SK-N-SH (cell line): ENCODE data around the gene PSAT1. TPM values are rescaled to one million over a fixed set of nuclear protein-coding genes. Genes with fewer than 3 reads are reported as not detected.

Experiments
- CTCF ChIA-PET: fragments of 300-600, 350-600 bp; formaldehyde crosslinking; extraction: SDS; loops from one replicate; lab custom pipeline; 2021; lab: Yijun Ruan, JAX
- POLR2A ChIA-PET: fragments of 350-600 bp; sonication (Branson Sonifier 250); formaldehyde crosslinking; extraction: SDS; loops from one replicate; lab custom pipeline; 2020; ENCODE audit warnings: antibody characterized with exemption, inconsistent platforms; lab: Yijun Ruan, JAX
- DNase-seq: peaks from one replicate; pipeline ENCODE4 v3.0.0; 2012
- H2AFZ ChIP-seq: fragments of 200-600 bp; sonication (generic); 2 replicates; pipeline ENCODE4 v1.8.1; 2016; ENCODE audit warnings: antibody characterized with exemption, mild to moderate bottlenecking, low read depth
- H3F3A ChIP-seq: fragments of 200-600 bp; sonication (generic); replicated peaks from 2 replicates; pipeline ENCODE3; 2016; ENCODE audit warnings: antibody characterized with exemption, mild to moderate bottlenecking; ENCODE audit not compliant: insufficient read depth
- H3K27ac ChIP-seq, 2 experiments: fragments of 200-500 bp in 1 of 2; fragments of 200-600 bp in 1 of 2; sonication (Bioruptor generic) in 1 of 2; sonication (generic), shearing (Covaris generic) in 1 of 2; 2 replicates each; pipeline versions ENCODE4 v1.5.1 to v1.6.1; 2014 to 2016; ENCODE audit warnings: low read depth in 2 of 2, inconsistent platforms in 1 of 2, low read length in 1 of 2, mild to moderate bottlenecking in 1 of 2, mixed read lengths in 1 of 2
- H3K27me3 ChIP-seq: fragments of 200-600 bp; sonication (generic), shearing (Covaris generic); 2 replicates; pipeline ENCODE4 v1.6.1; 2016; ENCODE audit warnings: mixed run types; ENCODE audit not compliant: insufficient read depth
- H3K36me3 ChIP-seq, 2 experiments: fragments of 200-500 bp in 1 of 2; fragments of 200-600 bp in 1 of 2; sonication (Bioruptor generic) in 1 of 2; sonication (generic) in 1 of 2; replicated peaks in 1 of 2; 2 replicates each; pipeline versions ENCODE3 to v1.5.1; 2014 to 2016; ENCODE audit warnings: low read length in 1 of 2, mild to moderate bottlenecking in 1 of 2; ENCODE audit not compliant: insufficient read depth in 2 of 2, control insufficient read depth in 1 of 2
- H3K4me1 ChIP-seq, 2 experiments: fragments of 200-500 bp in 1 of 2; fragments of 200-600 bp in 1 of 2; sonication (Bioruptor generic) in 1 of 2; sonication (generic), shearing (Covaris generic) in 1 of 2; 2 replicates each; pipeline versions ENCODE4 v1.5.1 to v1.6.1; 2014 to 2016; ENCODE audit warnings: low read depth in 1 of 2, low read length in 1 of 2, mixed run types in 1 of 2; ENCODE audit not compliant: insufficient read depth in 2 of 2, control insufficient read depth in 1 of 2
- H3K4me2 ChIP-seq: fragments of 200-600 bp; sonication (generic), shearing (Covaris generic); 2 replicates; pipeline ENCODE4 v1.6.1; 2017; ENCODE audit warnings: mixed run types
- H3K4me3 ChIP-seq, 2 experiments: fragments of 200-500 bp in 1 of 2; fragments of 200-600 bp in 1 of 2; sonication (Bioruptor generic) in 1 of 2; sonication (generic), shearing (Covaris generic) in 1 of 2; 2 replicates each; pipeline versions ENCODE4 v1.5.1 to v1.8.1; 2014 to 2016; ENCODE audit warnings: low read depth in 2 of 2, inconsistent platforms in 1 of 2, low read length in 1 of 2, mild to moderate bottlenecking in 1 of 2, mixed read lengths in 1 of 2, moderate library complexity in 1 of 2
- H3K79me2 ChIP-seq: fragments of 200-600 bp; sonication (generic); 2 replicates; pipeline ENCODE4 v1.8.1; 2017; ENCODE audit warnings: mild to moderate bottlenecking; ENCODE audit not compliant: insufficient read depth
- H3K9ac ChIP-seq: fragments of 200-600 bp; sonication (generic); 2 replicates; pipeline ENCODE4 v1.6.1; 2017; ENCODE audit warnings: mixed run types
- H3K9me2 ChIP-seq: fragments of 200-600 bp; sonication (generic); 2 replicates; pipeline ENCODE4 v1.6.1; 2017; ENCODE audit warnings: mixed run types
- H3K9me3 ChIP-seq: fragments of 200-600 bp; sonication (generic); 2 replicates; pipeline ENCODE4 v1.6.1; 2017; ENCODE audit warnings: mixed run types, mild to moderate bottlenecking, moderate library complexity
- H4K20me1 ChIP-seq: fragments of 200-600 bp; sonication (generic); 2 replicates; pipeline ENCODE4 v1.6.1; 2017; ENCODE audit warnings: mild to moderate bottlenecking, mixed run types; ENCODE audit not compliant: insufficient read depth
- EP300 ChIP-seq, 2 experiments: IDR thresholded peaks; 2 replicates each; pipeline versions ENCODE4 v1.4.0 to v1.6.1; 2012; ENCODE audit warnings: borderline replicate concordance in 1 of 2, low read depth in 1 of 2, low read length in 1 of 2
- FOSL2 ChIP-seq: IDR thresholded peaks from 2 replicates; pipeline ENCODE4 v1.4.0; 2012; ENCODE audit warnings: low read depth, mild to moderate bottlenecking, moderate library complexity, borderline replicate concordance
- FOXM1 ChIP-seq: IDR thresholded peaks from 2 replicates; pipeline ENCODE4 v1.4.0; 2012; ENCODE audit warnings: low read depth, mild to moderate bottlenecking
- GABPA ChIP-seq: IDR thresholded peaks from 2 replicates; pipeline ENCODE4 v1.4.0; 2012; ENCODE audit warnings: low read depth, mild to moderate bottlenecking
- GATA2 ChIP-seq: sonication (generic); formaldehyde crosslinking; IDR thresholded peaks from 2 replicates; pipeline ENCODE4 v1.5.0; 2020; ENCODE audit warnings: mild to moderate bottlenecking, missing genetic modification reagents
- JUND ChIP-seq: IDR thresholded peaks from 2 replicates; pipeline ENCODE4 v1.4.0; 2012
- MXI1 ChIP-seq: IDR thresholded peaks from 2 replicates; pipeline ENCODE4 v1.6.1; 2012; ENCODE audit warnings: mild to moderate bottlenecking, low read depth, low read length, improper control_type of control experiment
- POLR2AphosphoS5 ChIP-seq: IDR thresholded peaks from 2 replicates; pipeline ENCODE4 v1.6.1; 2012; ENCODE audit warnings: low read depth, low read length
- RAD21 ChIP-seq: IDR thresholded peaks from 2 replicates; pipeline ENCODE4 v1.6.1; 2012; ENCODE audit warnings: mild to moderate bottlenecking, low read length
- RXRA ChIP-seq: IDR thresholded peaks from 2 replicates; pipeline ENCODE4 v1.4.0; 2012; ENCODE audit warnings: low read depth, mild to moderate bottlenecking, borderline replicate concordance
- SIN3A ChIP-seq: IDR thresholded peaks from 2 replicates; pipeline ENCODE4 v1.6.1; 2012; ENCODE audit warnings: low read depth, mild to moderate bottlenecking, low read length, moderate library complexity, borderline replicate concordance
- TEAD4 ChIP-seq: IDR thresholded peaks from 2 replicates; pipeline ENCODE4 v1.4.0; 2012; ENCODE audit warnings: mild to moderate bottlenecking, borderline replicate concordance; ENCODE audit not compliant: insufficient read depth
- WGBS: methylation state at CpG from one replicate; pipeline ENCODE4 v1.1.6; 2017; ENCODE audit warnings: low lambda C conversion rate; 5-methylcytosine and 5-hydroxymethylcytosine counted together
- polyA plus RNA-seq, 3 experiments: library from polyadenylated mRNA; depleted of rRNA; stranded (reverse); fragments of >200 nt; gene quantifications; 2 replicates each; pipeline ENCODE4 v1.2.3, GENCODE V29; 2012
- TF ChIP-seq, protein P1 (sequence below): fragments of 150-350 bp; IDR thresholded peaks from 2 replicates; pipeline ENCODE4 v1.6.1; 2017; ENCODE audit warnings: antibody characterized with exemption, low read length, low read depth, borderline replicate concordance
- TF ChIP-seq, protein P2 (sequence below): fragments of 150-350 bp; IDR thresholded peaks from 2 replicates; pipeline ENCODE4 v1.6.1; 2016; ENCODE audit warnings: mild to moderate bottlenecking, low read depth, low read length

Gene PSAT1
- polyA plus RNA-seq, 1 of the 3 experiments (the other 2 are of a cell fraction) = 37.0 TPM

DNA sequence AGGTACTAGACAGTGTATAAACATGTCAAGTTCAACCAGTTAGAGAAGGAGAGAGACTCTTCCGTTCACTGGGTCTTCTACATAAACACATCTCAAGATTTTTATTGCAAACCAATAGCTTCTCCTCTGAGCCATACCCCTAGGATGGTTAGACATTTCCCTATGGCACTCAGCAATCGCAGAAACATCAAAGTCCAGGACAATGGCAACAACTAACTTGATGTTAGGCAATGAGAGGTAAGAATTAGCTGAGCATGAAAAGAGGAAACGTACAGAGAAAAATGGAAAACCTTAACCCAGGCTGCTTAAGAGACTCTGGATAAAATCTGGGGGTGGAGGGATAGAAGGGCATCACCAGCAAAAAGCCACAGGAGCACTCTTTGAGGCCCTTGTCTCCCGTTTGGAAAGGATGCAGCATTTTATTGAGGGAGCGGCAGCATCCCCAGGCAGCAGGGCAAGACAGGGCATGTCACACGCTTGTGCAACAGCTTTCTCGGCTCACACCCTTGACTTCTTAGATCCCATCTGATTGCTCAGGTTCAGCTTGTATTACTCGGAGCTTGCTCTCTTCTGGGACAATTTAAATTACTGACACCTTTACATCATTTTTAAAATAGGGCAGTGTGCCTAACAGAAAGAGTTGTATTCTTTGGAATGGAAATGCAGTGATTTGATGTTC lies 8.6 kb upstream of the PSAT1 start:
- WGBS = 85% methylated on average over 8 of the region's 8 CpGs
- CTCF ChIA-PET = interaction anchor here (1.0 to 1.3 kb wide), 2 partner anchors 9 to 26 kb away, joined by 3 read pairs; no protein-coding TSS in a partner anchor
- H3K4me3 ChIP-seq = no peak overlapping the region
- H4K20me1 ChIP-seq = no peaks in the 10 kb centered on the region
- no peaks in the 10 kb centered on the region for H3F3A ChIP-seq
- H3K9me3 ChIP-seq = no peaks in the 10 kb centered on the region
- no peak overlapping the region for H3K4me2 ChIP-seq
- H3K9me2 ChIP-seq = no peaks in the 10 kb centered on the region
- no peak for TF ChIP-seq SIN3A
- TF ChIP-seq, protein P1, sequence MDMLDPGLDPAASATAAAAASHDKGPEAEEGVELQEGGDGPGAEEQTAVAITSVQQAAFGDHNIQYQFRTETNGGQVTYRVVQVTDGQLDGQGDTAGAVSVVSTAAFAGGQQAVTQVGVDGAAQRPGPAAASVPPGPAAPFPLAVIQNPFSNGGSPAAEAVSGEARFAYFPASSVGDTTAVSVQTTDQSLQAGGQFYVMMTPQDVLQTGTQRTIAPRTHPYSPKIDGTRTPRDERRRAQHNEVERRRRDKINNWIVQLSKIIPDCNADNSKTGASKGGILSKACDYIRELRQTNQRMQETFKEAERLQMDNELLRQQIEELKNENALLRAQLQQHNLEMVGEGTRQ = no peak
- no peak overlapping the region for H3K27ac ChIP-seq
- POLR2A ChIA-PET = no interaction called here
- no peaks in the 10 kb centered on the region for H3K79me2 ChIP-seq
- H3K27me3 ChIP-seq = no peaks in the 10 kb centered on the region
- no peak overlapping the region for H2AFZ ChIP-seq
- H3K9ac ChIP-seq = no peak overlapping the region
- peaks cover 0 to 7% of the 10 kb centered on the region in 2 experiments; a peak in 1 of 4 replicates for H3K4me1 ChIP-seq
- H3K36me3 ChIP-seq = no peaks in the 10 kb centered on the region
- DNase-seq = no peak

- H3K9ac ChIP-seq = no peak overlapping the region
- 100% methylated on average over 1 of the region's 1 CpG for WGBS
- no peak for DNase-seq
- no peaks in the 10 kb centered on the region for H3K9me2 ChIP-seq
- H3K79me2 ChIP-seq = no peaks in the 10 kb centered on the region
- CTCF ChIA-PET = no interaction called here
- H4K20me1 ChIP-seq = no peaks in the 10 kb centered on the region
- H3K27me3 ChIP-seq = no peaks in the 10 kb centered on the region
- TF ChIP-seq FOXM1 (no peak), FOSL2 (no peak), JUND (no peak), TEAD4 (no peak), RXRA (no peak), RAD21 (no peak), POLR2AphosphoS5 (no peak), EP300 (IDR thresholded peaks at IDR 0.05; ENCODE audit: borderline replicate concordance in 1 of 2, low read depth in 1 of 2, low read length in 1 of 2) (no peak), MXI1 (no peak), GABPA (no peak), GATA2 (CRISPR knock-in tag) (no peak)
- TF ChIP-seq, protein P1 = no peak
- TF ChIP-seq, protein P2, sequence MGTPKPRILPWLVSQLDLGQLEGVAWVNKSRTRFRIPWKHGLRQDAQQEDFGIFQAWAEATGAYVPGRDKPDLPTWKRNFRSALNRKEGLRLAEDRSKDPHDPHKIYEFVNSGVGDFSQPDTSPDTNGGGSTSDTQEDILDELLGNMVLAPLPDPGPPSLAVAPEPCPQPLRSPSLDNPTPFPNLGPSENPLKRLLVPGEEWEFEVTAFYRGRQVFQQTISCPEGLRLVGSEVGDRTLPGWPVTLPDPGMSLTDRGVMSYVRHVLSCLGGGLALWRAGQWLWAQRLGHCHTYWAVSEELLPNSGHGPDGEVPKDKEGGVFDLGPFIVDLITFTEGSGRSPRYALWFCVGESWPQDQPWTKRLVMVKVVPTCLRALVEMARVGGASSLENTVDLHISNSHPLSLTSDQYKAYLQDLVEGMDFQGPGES = no peak
- H3F3A ChIP-seq = no peaks in the 10 kb centered on the region
- no peak overlapping the region for H3K27ac ChIP-seq
- no peak overlapping the region for H3K4me2 ChIP-seq
- H2AFZ ChIP-seq = no peak overlapping the region
- no peak overlapping the region for H3K4me3 ChIP-seq
- POLR2A ChIA-PET = no interaction called here
- H3K9me3 ChIP-seq = no peaks in the 10 kb centered on the region
- H3K36me3 ChIP-seq = no peaks in the 10 kb centered on the region
- H3K4me1 ChIP-seq = peaks cover 0 to 7% of the 10 kb centered on the region in 2 experiments; a peak in 1 of 4 replicates
Observed at GRCh38 chr9:78289474-78289873, 7.5 kb upstream of the PSAT1 start.
